NCI-H2227 treated with DMSO at 0.1 percent for 48 hours (cell line): ENCODE results near the gene OR4Q3.
"Not testable (repeated sequence)": the region's sequence is repeated elsewhere in the genome, so short reads cannot be mapped to it uniquely, and the experiment has no call there.

Experiments
- DNase-seq: peaks from one replicate; lab custom pipeline; 2025; lab: John Stamatoyannopoulos, UW

The OR4Q3 gene

DNA sequence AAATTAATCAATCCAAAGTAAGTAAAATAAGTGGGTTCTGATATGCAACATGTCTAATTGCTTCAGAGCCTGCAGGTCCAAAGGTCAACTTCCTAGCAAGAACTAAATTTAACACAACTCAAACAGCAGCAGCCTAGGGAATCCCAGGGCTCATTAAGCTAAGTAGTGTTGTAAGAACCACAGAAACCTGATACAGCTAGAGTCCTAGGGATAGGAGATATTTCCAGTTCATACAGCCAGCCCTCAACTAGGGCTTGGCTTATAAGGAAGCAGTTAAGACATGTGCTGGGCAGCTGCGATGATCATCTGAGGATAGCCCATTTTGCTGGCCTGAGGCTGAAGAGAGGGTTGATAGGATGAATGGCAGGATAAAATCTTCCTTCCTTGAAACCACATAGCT is at the start of gene OR4Q3:
Gene OR4Q3, plus strand, starts transcription at position 316 of the 400 bp plus-strand sequence.
- DNase-seq, result no peak

- DNase-seq, result no peak
Observed at GRCh38 chr14:19729359-19729758, 14.0 kb upstream of the OR4Q3 start.

GRCh38 chr14:19729763-19730162 is 13.6 kb upstream of the OR4Q3 start:
- no peak for DNase-seq

DNA sequence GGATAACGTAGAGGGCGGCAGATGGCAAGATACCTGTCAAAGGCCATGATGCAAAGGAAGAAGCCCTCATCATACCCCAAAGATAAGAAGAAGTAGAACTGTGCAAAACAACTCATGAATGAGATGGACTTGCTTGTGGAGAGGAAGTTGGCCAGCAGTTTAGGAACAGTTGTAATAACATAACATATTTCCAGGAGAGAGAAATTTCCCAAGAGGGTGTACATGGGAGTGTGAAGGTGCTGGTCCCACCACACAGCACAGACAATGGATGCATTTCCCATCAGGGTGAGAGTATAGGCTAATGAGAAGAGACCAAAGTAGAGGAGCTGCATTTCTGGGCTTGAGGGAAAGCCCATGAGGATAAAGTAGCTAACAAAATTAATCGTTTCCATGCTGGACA is 9.5 kb upstream of the OR4Q3 start:
- not testable (repeated sequence) for DNase-seq

- not testable (repeated sequence) for DNase-seq
Observed at GRCh38 chr14:19752316-19752715, 8.9 kb downstream of the OR4Q3 start.

DNA sequence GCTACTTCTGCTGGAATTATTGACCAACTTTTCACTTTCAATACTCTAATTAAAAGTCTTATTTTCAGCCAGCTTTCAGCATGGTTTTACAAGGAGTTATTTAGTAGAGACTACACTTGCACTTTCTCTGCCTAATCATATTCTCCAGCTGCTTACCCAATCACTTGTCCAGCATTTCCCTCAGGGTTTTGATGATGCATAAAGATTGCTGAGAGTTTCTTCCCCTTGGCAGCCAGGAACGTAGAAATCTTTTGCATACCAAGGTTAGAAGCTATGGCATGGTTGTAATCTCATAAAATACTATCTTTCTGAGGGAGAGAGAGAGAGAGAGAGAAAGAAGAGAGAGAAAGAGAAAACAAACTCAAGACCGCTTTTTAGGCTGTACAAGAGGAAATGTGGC is 10.8 kb downstream of the OR4Q3 start:
- DNase-seq, result no peak

DNA sequence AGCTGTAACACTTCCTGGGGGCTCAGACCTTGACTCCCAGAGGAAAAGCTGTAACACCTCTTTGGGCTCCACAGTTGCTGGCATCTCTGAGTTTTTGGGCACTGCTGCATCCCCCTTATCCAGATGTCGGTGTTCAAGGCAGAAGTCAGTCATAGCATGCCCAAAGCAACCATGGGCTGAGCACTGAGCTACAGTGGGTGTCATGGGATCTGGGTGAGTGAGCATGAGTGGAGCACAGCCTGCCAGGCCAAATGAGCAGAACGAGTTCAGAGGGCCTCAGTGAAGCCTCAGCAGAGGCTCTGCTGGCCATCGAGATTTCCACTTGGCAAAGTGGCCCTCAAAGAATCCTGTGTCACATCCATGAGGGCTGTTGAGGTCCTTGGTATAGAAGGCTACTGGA is 28.1 kb downstream of the OR4Q3 start:
- DNase-seq, result not testable (repeated sequence)

GRCh38 chr14:19771895-19772430 is 28.6 kb downstream of the OR4Q3 start:
- DNase-seq, result no peak

- not testable (repeated sequence) for DNase-seq
Observed at GRCh38 chr14:19772454-19772853, 29.1 kb downstream of the OR4Q3 start.

DNA sequence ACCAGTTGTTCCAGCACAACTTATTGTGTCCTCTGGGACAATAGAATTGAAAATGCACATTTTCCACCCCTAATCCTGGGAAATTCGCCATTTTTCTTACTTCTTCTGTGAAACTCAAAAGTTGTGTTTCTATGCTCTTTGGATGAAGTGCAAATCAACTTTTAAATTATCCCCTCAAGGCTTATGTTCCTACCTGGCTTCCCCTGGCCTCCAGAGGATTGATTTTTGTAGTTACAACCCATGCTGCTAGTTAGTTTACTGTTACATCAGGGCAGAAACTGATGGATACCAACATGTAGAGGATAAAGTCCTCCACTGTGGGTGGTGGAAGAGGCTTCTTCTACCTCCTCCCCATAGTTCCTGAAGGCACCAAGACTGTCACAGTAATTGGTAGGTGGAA is 29.8 kb downstream of the OR4Q3 start, which contains the start of gene OR4M1:
Gene OR4M1, plus strand, starts transcription at position 301 of the 400 bp plus-strand sequence. CDS start 6,819 bp downstream, outside the sequence.
- DNase-seq, result not testable (repeated sequence)

GRCh38 chr14:19775587-19775986 is 32.2 kb downstream of the OR4Q3 start:
- DNase-seq, result no peak

- DNase-seq, result not testable (repeated sequence)
Observed at GRCh38 chr14:19785848-19786247, 42.5 kb downstream of the OR4Q3 start.

DNA sequence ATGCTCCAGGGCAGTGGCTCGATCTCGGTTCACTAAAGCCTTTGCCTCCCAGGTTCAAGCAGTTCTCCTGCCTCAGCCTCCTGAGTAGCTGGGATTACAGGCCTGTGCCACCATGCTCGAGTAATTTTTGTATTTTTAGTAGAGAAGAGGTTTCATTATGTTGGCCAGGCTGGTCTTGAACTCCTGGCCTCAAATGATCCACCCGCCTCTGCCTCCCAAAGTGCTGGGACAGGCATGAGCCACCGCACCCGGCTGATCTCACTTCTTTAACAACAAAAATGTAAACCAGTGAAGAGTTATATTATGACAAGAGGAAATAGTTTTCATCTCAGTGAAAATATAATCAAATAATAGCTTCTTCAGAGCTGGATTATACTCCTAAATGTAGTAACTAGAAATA is 43.9 kb downstream of the OR4Q3 start:
- DNase-seq, result not testable (repeated sequence)

GRCh38 chr14:19788150-19788549 is 44.8 kb downstream of the OR4Q3 start:
- not testable (repeated sequence) for DNase-seq

DNA sequence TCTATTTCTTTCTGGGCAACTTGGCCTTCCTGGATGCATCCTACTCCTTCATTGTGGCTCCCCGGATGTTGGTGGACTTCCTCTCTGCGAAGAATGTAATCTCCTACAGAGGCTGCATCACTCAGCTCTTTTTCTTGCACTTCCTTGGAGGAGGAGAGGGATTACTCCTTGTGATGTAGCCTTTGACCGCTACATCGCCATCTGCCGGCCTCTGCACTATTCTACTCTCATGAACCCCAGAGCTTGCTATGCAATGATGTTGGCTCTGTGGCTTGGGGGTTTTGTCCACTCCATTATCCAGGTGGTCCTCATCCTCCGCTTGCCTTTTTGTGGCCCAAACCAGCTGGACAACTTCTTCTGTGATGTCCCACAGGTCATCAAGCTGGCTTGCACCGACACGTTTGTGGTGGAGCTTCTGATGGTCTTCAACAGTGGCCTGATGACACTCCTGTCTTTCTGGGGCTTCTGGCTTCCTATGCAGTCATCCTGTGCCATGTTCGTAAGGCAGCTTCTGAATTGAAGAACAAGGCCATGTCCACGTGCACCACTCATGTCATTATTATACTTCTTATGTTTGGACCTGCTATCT is 53.2 kb downstream of the OR4Q3 start:
- DNase-seq, result not testable (repeated sequence)
